NCI-H2227 (cell line): Measurements from ENCODE around the gene SELENOK.
"Not testable (repeated sequence)": the region's sequence is repeated elsewhere in the genome, so short reads cannot be mapped to it uniquely, and the experiment has no call there.

Source experiments
- DNase-seq: peaks from one replicate; lab custom pipeline; 2025; ENCODE audit not compliant: unreplicated experiment; lab: John Stamatoyannopoulos, UW

Gene SELENOK

GRCh38 chr3:53891497-53892285 is at the start of gene SELENOK:
SELENOK (minus strand) TSS chr3:53891859.
- DNase-seq = peak; percentile 97

DNA sequence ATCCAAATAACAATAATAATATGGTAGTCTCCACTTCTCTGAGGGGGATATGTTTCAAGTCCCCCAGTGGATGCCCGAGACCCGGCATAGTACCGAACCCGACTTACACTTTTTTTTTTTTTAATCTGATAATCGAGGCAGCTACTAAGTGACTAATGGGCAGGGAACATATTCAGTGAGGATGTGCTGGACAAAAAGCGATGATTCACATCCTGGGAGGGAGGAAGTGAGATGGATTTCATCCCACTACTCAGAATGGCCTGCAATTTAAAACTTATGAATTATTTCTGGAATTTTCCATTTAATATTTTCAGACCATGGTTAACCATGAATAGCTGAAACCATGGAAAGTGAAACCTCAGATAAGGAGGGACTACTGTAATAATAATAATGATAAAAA is 49.5 kb upstream of the SELENOK start:
- DNase-seq = no peak

GRCh38 chr3:53940623-53941022 is 49.0 kb upstream of the SELENOK start:
- DNase-seq = no peak

DNA sequence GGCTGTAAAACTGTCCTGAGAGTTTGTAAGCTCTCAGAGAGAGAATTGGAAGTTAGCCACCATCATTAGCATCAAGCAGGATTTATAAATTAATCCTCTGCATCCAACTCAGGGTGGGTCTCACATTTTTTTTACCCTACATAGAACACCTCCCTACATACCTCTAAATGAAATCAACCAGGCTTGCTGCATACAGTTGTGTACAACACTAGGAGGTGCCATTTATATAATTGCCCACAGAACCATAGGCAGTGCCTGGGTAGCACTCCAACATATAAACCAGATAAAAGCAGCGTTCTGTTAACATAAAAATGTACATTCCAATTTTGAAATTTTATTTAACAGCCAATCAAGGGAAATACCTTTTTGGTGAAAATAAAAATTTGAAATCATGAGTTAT is 48.2 kb upstream of the SELENOK start:
- no peak for DNase-seq

DNA sequence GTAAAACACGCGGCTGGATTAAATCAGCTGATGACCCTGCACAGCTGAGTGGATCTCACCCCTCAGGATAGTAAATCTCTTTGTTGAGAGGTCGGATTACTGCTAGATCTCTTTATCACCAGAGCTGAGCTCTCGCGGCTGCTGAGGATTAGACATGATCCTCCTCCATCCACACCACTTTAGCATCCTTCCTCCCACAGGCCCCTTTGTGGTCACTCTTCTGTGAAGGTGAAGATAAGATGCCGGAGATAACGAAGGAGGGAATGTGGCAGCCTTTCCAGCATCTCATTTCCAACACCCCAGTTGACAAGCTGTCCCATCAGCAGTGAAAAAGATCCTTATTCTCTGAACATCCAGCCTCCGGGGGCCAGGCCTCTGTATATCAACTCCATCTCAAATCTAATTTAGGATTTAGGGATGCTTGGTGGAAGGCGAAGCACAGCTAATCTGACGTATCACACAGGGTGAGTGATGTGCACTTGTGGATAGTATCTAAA is 47.5 kb upstream of the SELENOK start:
- DNase-seq = no peak

GRCh38 chr3:53938645-53939044 is 47.0 kb upstream of the SELENOK start:
- peak; percentile 71 for DNase-seq

GRCh38 chr3:53936347-53936746 is 44.7 kb upstream of the SELENOK start:
- peak; percentile 56 for DNase-seq

DNA sequence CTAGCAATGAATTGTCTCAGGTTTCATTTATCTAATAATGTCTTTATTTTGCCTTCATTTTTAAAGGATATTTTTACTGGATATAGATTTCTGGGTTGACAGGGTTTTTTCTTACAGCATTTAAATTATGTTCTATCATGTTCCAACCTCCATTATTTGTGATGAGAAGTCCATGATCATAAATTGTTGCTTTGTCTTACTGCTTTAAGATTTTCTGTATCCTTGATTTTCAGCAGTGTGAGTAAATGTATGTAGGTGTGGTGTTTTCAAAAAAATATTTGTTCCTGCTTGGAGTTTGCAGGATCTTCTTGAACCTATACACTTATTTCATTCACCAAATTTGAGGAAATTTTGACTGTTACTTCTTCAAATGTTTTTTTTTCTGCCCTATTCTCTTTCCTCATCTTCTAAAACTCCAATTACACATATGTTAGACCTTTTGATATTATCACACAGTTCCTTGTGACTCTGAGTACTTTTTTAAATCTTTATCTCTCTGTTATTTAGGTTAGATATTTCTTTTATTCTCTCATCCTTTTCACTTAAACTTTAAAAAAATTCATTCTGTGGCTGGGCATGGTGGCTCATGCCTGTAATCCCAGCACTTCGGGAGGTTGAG is 43.7 kb upstream of the SELENOK start:
- DNase-seq = no peak

DNA sequence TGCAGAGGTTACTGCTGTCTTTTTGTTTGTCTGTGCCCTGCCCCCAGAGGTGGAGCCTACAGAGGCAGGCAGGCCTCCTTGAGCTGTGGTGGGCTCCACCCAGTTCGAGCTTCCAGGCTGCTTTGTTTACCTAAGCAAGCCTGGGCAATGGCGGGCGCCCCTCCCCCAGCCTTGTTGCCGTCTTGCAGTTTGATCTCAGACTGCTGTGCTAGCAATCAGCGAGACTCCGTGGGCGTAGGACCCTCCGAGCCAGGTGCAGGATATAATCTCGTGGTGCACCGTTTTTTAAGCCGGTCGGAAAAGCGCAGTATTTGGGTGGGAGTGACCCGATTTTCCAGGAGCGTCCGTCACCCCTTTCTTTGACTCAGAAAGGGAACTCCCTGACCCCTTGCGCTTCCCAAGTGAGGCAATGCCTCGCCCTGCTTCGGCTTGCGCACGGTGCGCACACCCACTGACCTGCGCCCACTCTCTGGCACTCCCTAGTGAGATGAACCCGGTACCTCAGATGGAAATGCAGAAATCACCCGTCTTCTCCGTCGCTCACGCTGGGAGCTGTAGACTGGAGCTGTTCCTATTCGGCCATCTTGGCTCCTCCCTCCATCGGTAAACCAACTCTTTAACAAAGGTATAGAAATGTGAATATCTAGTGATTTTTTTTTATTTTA is 35.7 kb upstream of the SELENOK start:
- not testable (repeated sequence) for DNase-seq

GRCh38 chr3:53921296-53921695 is 29.6 kb upstream of the SELENOK start:
- no peak for DNase-seq

GRCh38 chr3:53919741-53920140 is 28.1 kb upstream of the SELENOK start:
- DNase-seq = no peak

GRCh38 chr3:53913401-53913800 is 21.7 kb upstream of the SELENOK start:
- DNase-seq = no peak

- no peak for DNase-seq
Measured at GRCh38 chr3:53902711-53903110, 11.1 kb upstream of the SELENOK start.

- no peak for DNase-seq
Measured at GRCh38 chr3:53902067-53902466, 10.4 kb upstream of the SELENOK start.

- no peak for DNase-seq
Measured at GRCh38 chr3:53900666-53901331, 9.1 kb upstream of the SELENOK start.

DNA sequence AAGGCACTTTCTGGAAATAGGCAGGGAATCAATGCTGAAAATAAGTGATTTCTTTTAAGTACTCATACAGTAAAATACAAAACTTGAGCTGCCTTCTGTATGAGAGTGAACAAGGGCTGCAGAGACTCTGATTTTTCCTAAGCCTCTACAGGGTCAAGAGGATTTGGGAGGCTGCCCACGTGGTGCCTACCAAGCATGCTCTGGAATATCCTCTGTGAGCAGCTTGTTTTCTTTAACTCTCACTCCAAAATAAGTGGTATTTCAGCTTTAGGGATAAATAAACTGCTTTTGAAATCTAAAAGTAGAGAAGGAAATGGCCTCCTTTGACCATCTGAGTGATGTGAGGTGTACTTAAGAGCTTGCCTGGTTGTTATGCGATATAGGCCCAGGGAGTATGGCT is 8.1 kb upstream of the SELENOK start:
- DNase-seq = no peak

GRCh38 chr3:53892286-53892637 is 603 bp upstream of the SELENOK start:
- no peak for DNase-seq

DNA sequence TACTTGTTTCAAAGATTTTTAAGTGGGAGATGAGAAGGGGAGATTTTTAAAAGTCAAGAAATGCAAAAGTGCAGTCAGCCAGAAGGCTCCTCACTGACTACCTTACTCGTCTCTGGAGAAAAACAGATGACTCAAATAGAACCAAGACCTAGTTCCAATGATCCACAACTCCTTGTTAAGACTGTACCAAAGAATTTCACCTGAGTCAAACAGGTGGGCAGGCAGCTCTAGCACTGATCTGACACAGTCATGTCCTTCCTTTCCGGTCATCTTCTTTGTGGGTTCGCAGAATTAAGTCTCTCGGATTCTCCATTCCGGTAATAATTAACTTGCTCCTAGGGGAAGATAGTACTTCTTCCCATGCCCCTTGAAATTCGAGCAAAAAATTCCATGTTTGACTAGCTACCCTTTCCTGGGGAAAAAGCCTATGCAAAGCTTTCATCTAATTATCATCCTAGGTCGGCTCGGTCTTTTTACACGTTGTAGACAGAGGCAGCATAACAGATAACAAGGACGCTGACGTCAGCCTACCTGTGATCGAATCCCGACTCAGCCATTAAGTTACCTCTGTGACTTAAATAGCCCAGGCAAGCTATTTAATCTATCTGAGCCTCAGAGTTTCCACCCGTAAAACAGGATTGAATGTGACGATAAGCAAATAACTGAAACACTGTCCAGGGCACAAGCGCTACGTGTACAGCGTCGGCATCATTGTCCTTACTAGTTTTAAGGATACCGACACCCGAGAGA is 758 bp downstream of the SELENOK start:
- peak; percentile 37 for DNase-seq

GRCh38 chr3:53888232-53888631 is 3.4 kb downstream of the SELENOK start:
- no peak for DNase-seq

DNA sequence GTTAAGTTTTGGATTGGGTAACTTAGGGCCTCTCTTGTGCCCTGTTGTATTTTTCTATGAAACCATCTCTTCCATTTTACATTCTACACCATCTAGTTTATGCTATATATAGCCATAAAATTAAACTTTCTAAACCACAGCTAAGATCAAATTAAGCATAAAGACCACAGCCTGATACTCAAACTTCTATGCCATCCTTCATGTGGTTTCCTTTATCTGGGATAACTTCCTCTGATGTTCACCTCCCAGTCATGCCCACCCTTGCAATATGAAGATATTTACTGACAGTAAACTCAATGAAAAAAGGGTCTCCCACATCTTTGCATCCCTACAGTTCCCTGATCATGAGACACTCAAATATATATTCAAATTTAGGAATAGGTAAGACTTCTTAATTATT is 4.2 kb downstream of the SELENOK start:
- DNase-seq = no peak

- no peak for DNase-seq
Measured at GRCh38 chr3:53885239-53885638, 6.4 kb downstream of the SELENOK start.
